ENCODE measurements around the gene RAPGEF4.

The RAPGEF4 gene

GRCh38 chr2:172930871-172931255, 195.2 kb downstream of the RAPGEF4 start:
- no peak for TF ChIP-seq CTCF (IDR thresholded peaks at IDR 0.05; ENCODE audit: control insufficient read depth, extremely low read depth, insufficient read depth)
- DNase-seq (ENCODE audit: low read depth), result no peak
- H3K4me3 ChIP-seq (ENCODE audit: low read depth, low read length), result no peak overlapping the region

- no peak overlapping the region for H3K4me3 ChIP-seq (ENCODE audit: low read depth, low read length)
- peak; percentile 66 for DNase-seq (ENCODE audit: low read depth)
Measured at GRCh38 chr2:172931256-172931894, 195.7 kb downstream of the RAPGEF4 start.

GRCh38 chr2:172931918-172932520, 196.4 kb downstream of the RAPGEF4 start:
- no peak for DNase-seq (ENCODE audit: low read depth)
- H3K4me3 ChIP-seq (ENCODE audit: low read depth, low read length), result no peak overlapping the region
- peak; percentile 70 for TF ChIP-seq CTCF (IDR thresholded peaks at IDR 0.05; ENCODE audit: control insufficient read depth, extremely low read depth, insufficient read depth)

More at GRCh38 chr2:172931256-172931894, 195.7 kb downstream of the RAPGEF4 start:
- no peak for TF ChIP-seq CTCF (IDR thresholded peaks at IDR 0.05; ENCODE audit: control insufficient read depth, extremely low read depth, insufficient read depth)

- no peak overlapping the region for H3K4me3 ChIP-seq (ENCODE audit: low read depth, low read length)
- TF ChIP-seq CTCF (IDR thresholded peaks at IDR 0.05; ENCODE audit: control insufficient read depth, extremely low read depth, insufficient read depth), result no peak
- DNase-seq (ENCODE audit: low read depth), result no peak
Measured at GRCh38 chr2:172937884-172938712, 202.5 kb downstream of the RAPGEF4 start.

GRCh38 chr2:172938713-172939375, 203.2 kb downstream of the RAPGEF4 start:
- no peak for TF ChIP-seq CTCF (IDR thresholded peaks at IDR 0.05; ENCODE audit: control insufficient read depth, extremely low read depth, insufficient read depth)
- no peak overlapping the region for H3K4me3 ChIP-seq (ENCODE audit: low read depth, low read length)
- DNase-seq (ENCODE audit: low read depth), result no peak

- DNase-seq (ENCODE audit: low read depth), result no peak
- TF ChIP-seq CTCF (IDR thresholded peaks at IDR 0.05; ENCODE audit: control insufficient read depth, extremely low read depth, insufficient read depth), result no peak
- no peak overlapping the region for H3K4me3 ChIP-seq (ENCODE audit: low read depth, low read length)
Measured at GRCh38 chr2:172943539-172943938, 207.9 kb downstream of the RAPGEF4 start.
